GM18511 (cell line): Measurements from ENCODE around the gene DET1.
"Not testable (repeated sequence)": the region's sequence is repeated elsewhere in the genome, so short reads cannot be mapped to it uniquely, and the experiment has no call there.

Experiments used
- ATAC-seq: cut with Tn5 transposase; IDR thresholded peaks from one replicate; pipeline ENCODE4 v1.9.1; 2021; ENCODE audit warnings: mild to moderate bottlenecking, moderate library complexity; ENCODE audit not compliant: unreplicated experiment

Gene DET1

GRCh38 chr15:88546248-88547129 lies at the start of gene DET1:
Gene DET1 (minus strand): TSS chr15:88546681. CDS start chr15:88531705, 14,976 bp downstream.
- ATAC-seq = peak; percentile 97

GRCh38 chr15:88591384-88591783 lies 44.9 kb upstream of the DET1 start:
- ATAC-seq = no peak

- no peak for ATAC-seq
These were observed 44.3 kb upstream of the DET1 start for GRCh38 chr15:88590759-88591158.

GRCh38 chr15:88586401-88587162 lies 40.1 kb upstream of the DET1 start:
- no peak for ATAC-seq

GRCh38 chr15:88580532-88580931 lies 34.1 kb upstream of the DET1 start:
- ATAC-seq = no peak

- ATAC-seq = no peak
These were observed 32.8 kb upstream of the DET1 start for GRCh38 chr15:88579322-88579721.

- ATAC-seq = no peak
These were observed 28.2 kb upstream of the DET1 start for GRCh38 chr15:88574655-88575054.

GRCh38 chr15:88574077-88574476 lies 27.6 kb upstream of the DET1 start:
- ATAC-seq = no peak

- ATAC-seq = no peak
These were observed 25.4 kb upstream of the DET1 start for GRCh38 chr15:88571852-88572259.

- ATAC-seq = no peak
These were observed 24.8 kb upstream of the DET1 start for GRCh38 chr15:88571153-88571851.

GRCh38 chr15:88568589-88568988 lies 22.1 kb upstream of the DET1 start:
- ATAC-seq = no peak

- no peak for ATAC-seq
These were observed 18.3 kb upstream of the DET1 start for GRCh38 chr15:88564741-88565140.

GRCh38 chr15:88563638-88564037 lies 17.2 kb upstream of the DET1 start:
- no peak for ATAC-seq

GRCh38 chr15:88559565-88559964 lies 13.1 kb upstream of the DET1 start:
- ATAC-seq = not testable (repeated sequence)

- not testable (repeated sequence) for ATAC-seq
These were observed 11.5 kb upstream of the DET1 start for GRCh38 chr15:88558026-88558425.

GRCh38 chr15:88548009-88548408 lies 1.5 kb upstream of the DET1 start:
- ATAC-seq = not testable (repeated sequence)

GRCh38 chr15:88545578-88546247 lies 768 bp downstream of the DET1 start:
- not testable (repeated sequence) for ATAC-seq

- ATAC-seq = no peak
These were observed 3.3 kb downstream of the DET1 start for GRCh38 chr15:88543065-88543776.

- no peak for ATAC-seq
These were observed 4.1 kb downstream of the DET1 start for GRCh38 chr15:88542342-88542733.

GRCh38 chr15:88541709-88542341 lies 4.7 kb downstream of the DET1 start:
- no peak for ATAC-seq
